Astrocyte (in vitro differentiated cells and primary cell): ENCODE data around the gene FARS2.

Experiments
- EZH2 ChIP-seq: IDR thresholded peaks from 2 replicates; pipeline ENCODE4 v1.6.1; 2012; ENCODE audit warnings: mild to moderate bottlenecking, low read length, inconsistent platforms; ENCODE audit not compliant: insufficient read depth
- TF ChIP-seq, protein P1 (sequence below): IDR thresholded peaks from 2 replicates; pipeline ENCODE4 v1.5.1; 2011; ENCODE audit warnings: low read depth, mild to moderate bottlenecking, inconsistent platforms, low read length, moderate library complexity; ENCODE audit not compliant: insufficient read depth

DNA sequence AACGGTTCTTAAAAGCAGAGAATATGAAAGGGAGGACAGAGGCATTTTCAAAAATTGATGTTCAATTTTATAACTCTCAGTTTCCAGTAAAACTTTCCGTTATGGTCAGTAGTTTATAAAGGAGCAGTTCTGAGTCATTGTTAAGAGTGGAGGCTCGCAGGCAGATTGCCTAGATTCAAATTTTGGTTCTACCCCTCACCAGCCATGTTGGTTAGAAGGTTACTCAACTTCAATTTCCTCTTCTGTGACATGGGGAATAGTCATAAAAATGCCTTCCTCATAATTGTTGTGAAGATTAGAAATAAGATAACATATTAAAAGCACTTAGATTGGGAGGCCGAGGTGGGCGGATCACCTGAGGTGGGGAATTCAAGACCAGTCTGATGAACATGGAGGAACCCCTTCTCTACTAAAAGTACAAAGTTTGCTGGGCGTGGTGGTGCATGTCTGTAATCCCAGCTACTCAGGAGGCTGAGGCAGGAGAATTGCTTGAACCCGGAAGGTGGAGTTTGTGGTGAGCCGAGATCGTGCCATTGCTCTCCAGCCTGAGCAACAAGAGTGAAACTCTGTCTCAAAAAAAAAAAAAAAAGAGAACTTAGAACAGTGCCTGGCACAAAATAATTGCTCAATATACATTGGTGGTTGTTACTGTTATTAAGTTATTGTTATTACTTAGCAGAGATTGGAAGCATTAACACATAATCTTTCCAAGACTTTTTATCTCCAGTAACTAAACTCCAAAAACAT lies 396.5 kb downstream of the FARS2 start:
- TF ChIP-seq, protein P1, sequence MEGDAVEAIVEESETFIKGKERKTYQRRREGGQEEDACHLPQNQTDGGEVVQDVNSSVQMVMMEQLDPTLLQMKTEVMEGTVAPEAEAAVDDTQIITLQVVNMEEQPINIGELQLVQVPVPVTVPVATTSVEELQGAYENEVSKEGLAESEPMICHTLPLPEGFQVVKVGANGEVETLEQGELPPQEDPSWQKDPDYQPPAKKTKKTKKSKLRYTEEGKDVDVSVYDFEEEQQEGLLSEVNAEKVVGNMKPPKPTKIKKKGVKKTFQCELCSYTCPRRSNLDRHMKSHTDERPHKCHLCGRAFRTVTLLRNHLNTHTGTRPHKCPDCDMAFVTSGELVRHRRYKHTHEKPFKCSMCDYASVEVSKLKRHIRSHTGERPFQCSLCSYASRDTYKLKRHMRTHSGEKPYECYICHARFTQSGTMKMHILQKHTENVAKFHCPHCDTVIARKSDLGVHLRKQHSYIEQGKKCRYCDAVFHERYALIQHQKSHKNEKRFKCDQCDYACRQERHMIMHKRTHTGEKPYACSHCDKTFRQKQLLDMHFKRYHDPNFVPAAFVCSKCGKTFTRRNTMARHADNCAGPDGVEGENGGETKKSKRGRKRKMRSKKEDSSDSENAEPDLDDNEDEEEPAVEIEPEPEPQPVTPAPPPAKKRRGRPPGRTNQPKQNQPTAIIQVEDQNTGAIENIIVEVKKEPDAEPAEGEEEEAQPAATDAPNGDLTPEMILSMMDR, result no peak
- no peak for TF ChIP-seq EZH2
